Karpas-422 (cell line): ENCODE measurements around the gene ATP2B3. TPM values are rescaled to one million over a fixed set of nuclear protein-coding genes. Genes with fewer than 3 reads are reported as not detected.

ENCODE experiments used
- DNase-seq: peaks from one replicate; pipeline ENCODE4 v3.0.0-alpha.2; 2015
- H2AFZ ChIP-seq: fragments of 200-600 bp; sonication (generic); 2 replicates; pipeline ENCODE4 v1.6.1; 2014; ENCODE audit warnings: antibody characterized with exemption, low read length, mixed read lengths
- H3K27ac ChIP-seq: fragments of 200-600 bp; sonication (generic); 2 replicates; pipeline ENCODE4 v1.5.1; 2014; ENCODE audit warnings: mild to moderate bottlenecking, low read length, moderate library complexity
- H3K27me3 ChIP-seq: fragments of 200-600 bp; sonication (generic); 2 replicates; pipeline ENCODE4 v1.6.1; 2014; ENCODE audit warnings: low read length, mixed read lengths
- H3K36me3 ChIP-seq: fragments of 200-600 bp; sonication (generic); 2 replicates; pipeline ENCODE4 v1.6.1; 2014; ENCODE audit warnings: low read length, mixed read lengths; ENCODE audit not compliant: insufficient read depth
- H3K4me1 ChIP-seq: fragments of 200-600 bp; sonication (generic); 2 replicates; pipeline ENCODE4 v1.6.1; 2014; ENCODE audit warnings: mild to moderate bottlenecking, low read length, mixed read lengths
- H3K4me2 ChIP-seq: fragments of 200-600 bp; sonication (generic); 2 replicates; pipeline ENCODE4 v1.6.1; 2014; ENCODE audit warnings: low read length, low read depth, mild to moderate bottlenecking; ENCODE audit not compliant: poor library complexity, severe bottlenecking
- H3K4me3 ChIP-seq: fragments of 200-600 bp; sonication (generic); 2 replicates; pipeline ENCODE4 v1.5.1; 2014; ENCODE audit warnings: mild to moderate bottlenecking, antibody characterized with exemption, low read length, mixed read lengths
- H3K79me2 ChIP-seq: fragments of 200-600 bp; sonication (generic); 2 replicates; pipeline ENCODE4 v1.6.1; 2014; ENCODE audit warnings: mild to moderate bottlenecking, low read length, mixed read lengths
- H3K9ac ChIP-seq: fragments of 200-600 bp; sonication (generic); 2 replicates; pipeline ENCODE4 v1.6.0; 2014; ENCODE audit warnings: low read length
- H3K9me2 ChIP-seq: fragments of 200-600 bp; sonication (generic), shearing (Covaris generic); replicated peaks from 2 replicates; pipeline ENCODE4 v1.6.0; 2014; ENCODE audit warnings: mild to moderate bottlenecking, low read length, moderate library complexity; ENCODE audit not compliant: insufficient read depth
- H3K9me3 ChIP-seq: fragments of 300-700, 200-600 bp; sonication (generic); 2 replicates; pipeline ENCODE4 v1.6.1; 2014; ENCODE audit warnings: low read length, mixed read lengths
- H4K20me1 ChIP-seq: fragments of 200-600 bp; sonication (generic); 2 replicates; pipeline ENCODE4 v1.6.1; 2014; ENCODE audit warnings: mild to moderate bottlenecking, antibody characterized with exemption, low read length, low read depth; ENCODE audit not compliant: insufficient read depth
- total RNA-seq: library from RNA; depleted of rRNA; stranded (reverse); fragments of >200 nt; shearing (Covaris generic); gene quantifications from 2 replicates; pipeline ENCODE4 v1.2.3, GENCODE V29; 2014; ENCODE audit warnings: low replicate concordance

Gene ATP2B3
- total RNA-seq, 1 experiment from 2014 or later, result not detected

- Histone ChIP-seq H3K9me2 (no peaks in the 10 kb centered on the region), H3K4me2 (no peak overlapping the region), H3K36me3 (no peaks in the 10 kb centered on the region), H3K27me3 (no peaks in the 10 kb centered on the region), H3K27ac (no peak overlapping the region), H2AFZ (no peak overlapping the region), H3K4me3 (no peak overlapping the region), H3K79me2 (peaks cover 17% of the 10 kb centered on the region), H4K20me1 (peaks cover 22% of the 10 kb centered on the region; the same call in 1 of the 2 replicates), H3K4me1 (peaks cover 31% of the 10 kb centered on the region), H3K9me3 (no peaks in the 10 kb centered on the region), H3K9ac (no peak overlapping the region)
- DNase-seq, result no peak
These were observed 77.9 kb downstream of the ATP2B3 start for GRCh38 chrX:153595387-153595786.

GRCh38 chrX:153595859-153596857 is 78.7 kb downstream of the ATP2B3 start:
- no peaks in the 10 kb centered on the region for H3K27me3 ChIP-seq
- H3K79me2 ChIP-seq, result peaks cover 17% of the 10 kb centered on the region
- H3K4me3 ChIP-seq, result no peak overlapping the region
- H3K4me2 ChIP-seq, result peak overlapping the region; percentile 56
- H3K36me3 ChIP-seq, result no peaks in the 10 kb centered on the region
- peaks cover 22% of the 10 kb centered on the region; the same call in 1 of the 2 replicates for H4K20me1 ChIP-seq
- H3K9me2 ChIP-seq, result no peaks in the 10 kb centered on the region
- no peak overlapping the region for H3K9ac ChIP-seq
- peak; percentile 51 for DNase-seq
- no peak overlapping the region for H3K27ac ChIP-seq
- H3K9me3 ChIP-seq, result no peaks in the 10 kb centered on the region
- H2AFZ ChIP-seq, result no peak overlapping the region
- peaks cover 31% of the 10 kb centered on the region for H3K4me1 ChIP-seq

GRCh38 chrX:153596981-153597750 is 79.7 kb downstream of the ATP2B3 start:
- H4K20me1 ChIP-seq, result peaks cover 22% of the 10 kb centered on the region; the same call in 1 of the 2 replicates
- H3K4me3 ChIP-seq, result peak overlapping the region; percentile 64; the same call in 1 of the 2 replicates
- no peaks in the 10 kb centered on the region for H3K9me2 ChIP-seq
- H3K4me1 ChIP-seq, result peaks cover 31% of the 10 kb centered on the region
- no peak overlapping the region for H2AFZ ChIP-seq
- peaks cover 17% of the 10 kb centered on the region for H3K79me2 ChIP-seq
- H3K27ac ChIP-seq, result peak overlapping the region; percentile 35; the same call in 1 of the 2 replicates
- peak; percentile 50 for DNase-seq
- no peaks in the 10 kb centered on the region for H3K36me3 ChIP-seq
- H3K9ac ChIP-seq, result 0 out of 2 replicates have a peak overlapping the region, but pooled peaks have one; percentile 12
- no peaks in the 10 kb centered on the region for H3K9me3 ChIP-seq
- no peaks in the 10 kb centered on the region for H3K27me3 ChIP-seq
- peak overlapping the region; percentile 56 for H3K4me2 ChIP-seq

- peak; percentile 59 for DNase-seq
- Histone ChIP-seq H4K20me1 (peaks cover 22% of the 10 kb centered on the region; the same call in 1 of the 2 replicates), H3K27me3 (no peaks in the 10 kb centered on the region), H3K9me2 (no peaks in the 10 kb centered on the region), H3K9me3 (no peaks in the 10 kb centered on the region), H3K4me2 (peak within 1 kb of the TSS; percentile 78), H3K36me3 (no peaks in the 10 kb centered on the region), H3K79me2 (peaks cover 17% of the 10 kb centered on the region), H3K4me1 (peaks cover 31% of the 10 kb centered on the region), H3K4me3 (peak within 1 kb of the TSS; percentile 71), H3K9ac (peak within 1 kb of the TSS; percentile 76), H3K27ac (peak within 1 kb of the TSS; percentile 72), H2AFZ (no peak within 1 kb of the TSS; the same call in 1 of the 2 replicates)
These were observed 81.2 kb downstream of the ATP2B3 start, which contains the start of gene CCNQ for GRCh38 chrX:153598541-153599191. Gene CCNQ (minus strand): TSS chrX:153599139. CDS start chrX:153599073, 66 bp downstream.

DNA sequence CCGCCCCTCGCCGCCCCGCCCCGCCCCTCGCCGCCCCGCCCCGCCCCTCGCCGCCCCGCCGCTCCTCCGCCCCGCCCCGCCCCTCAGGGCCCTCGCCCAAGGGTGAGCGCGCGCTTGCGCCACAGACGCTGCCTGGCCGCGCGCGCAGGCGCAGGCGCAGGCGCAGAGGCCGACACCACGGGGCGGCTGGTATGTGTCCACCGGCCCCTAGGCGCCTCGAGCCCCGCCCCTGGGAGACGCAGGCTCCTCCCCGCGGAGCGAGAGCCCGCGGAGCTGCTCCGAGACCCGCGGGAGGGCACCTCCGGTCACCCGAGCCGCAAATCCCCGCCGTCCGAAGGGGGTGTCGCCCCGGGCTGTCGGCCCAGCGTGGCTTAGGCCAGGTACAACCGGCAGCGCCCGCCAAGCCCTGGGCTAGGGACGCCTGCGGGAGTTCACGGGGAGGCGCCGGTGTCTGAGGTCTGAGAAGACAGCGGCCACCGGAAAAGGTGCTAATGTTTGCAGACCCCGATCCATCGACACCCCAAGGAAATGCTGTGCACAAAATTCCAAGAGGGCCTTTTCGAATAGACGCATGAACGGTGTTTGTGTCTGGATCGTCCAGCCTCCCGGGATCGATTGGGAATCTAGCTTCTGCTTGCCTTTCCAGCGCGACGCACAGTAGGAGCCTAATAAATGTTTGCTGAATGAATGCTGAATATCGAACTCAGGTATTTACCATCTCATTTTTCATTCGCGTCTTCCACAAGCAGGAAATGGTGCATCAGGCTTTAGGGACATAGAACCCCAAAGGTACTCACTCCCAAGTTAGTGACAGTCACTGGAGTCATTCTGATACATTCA is 82.0 kb downstream of the ATP2B3 start:
- Histone ChIP-seq H3K79me2 (peaks cover 17% of the 10 kb centered on the region), H3K9me2 (no peaks in the 10 kb centered on the region), H2AFZ (no peak overlapping the region; the same call in 1 of the 2 replicates), H3K4me1 (peaks cover 31% of the 10 kb centered on the region), H3K4me2 (peak overlapping the region; percentile 78), H3K9me3 (no peaks in the 10 kb centered on the region), H4K20me1 (peaks cover 22% of the 10 kb centered on the region; the same call in 1 of the 2 replicates), H3K36me3 (no peaks in the 10 kb centered on the region), H3K9ac (peak overlapping the region; percentile 76), H3K27me3 (no peaks in the 10 kb centered on the region), H3K4me3 (peak overlapping the region; percentile 71), H3K27ac (no peak overlapping the region)
- DNase-seq, result peak; percentile 94

DNA sequence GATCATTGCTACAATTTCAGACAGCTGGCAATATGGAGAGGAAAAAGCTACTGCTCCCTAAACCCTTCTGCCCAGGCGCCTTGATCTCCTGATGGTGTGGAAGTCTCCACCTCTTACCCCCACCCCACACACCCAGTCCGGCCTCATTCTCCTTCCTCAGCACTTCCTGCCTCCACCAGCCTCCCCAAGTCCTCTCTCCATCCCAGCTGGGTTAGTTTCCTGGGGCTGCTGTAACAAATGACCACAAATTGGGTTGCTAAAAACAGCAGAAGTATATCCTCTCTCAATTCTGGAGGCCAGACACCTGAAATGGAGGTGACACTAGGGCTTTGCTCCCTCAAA is 82.6 kb downstream of the ATP2B3 start:
- no peak for DNase-seq
- no peaks in the 10 kb centered on the region for H3K27me3 ChIP-seq
- H3K9me2 ChIP-seq, result no peaks in the 10 kb centered on the region
- H3K79me2 ChIP-seq, result peaks cover 17% of the 10 kb centered on the region
- peaks cover 22% of the 10 kb centered on the region; the same call in 1 of the 2 replicates for H4K20me1 ChIP-seq
- H3K9me3 ChIP-seq, result no peaks in the 10 kb centered on the region
- peak overlapping the region; percentile 78 for H3K4me2 ChIP-seq
- no peak overlapping the region for H3K27ac ChIP-seq
- no peak overlapping the region for H2AFZ ChIP-seq
- H3K36me3 ChIP-seq, result no peaks in the 10 kb centered on the region
- peak overlapping the region; percentile 76 for H3K9ac ChIP-seq
- H3K4me3 ChIP-seq, result peak overlapping the region; percentile 71
- H3K4me1 ChIP-seq, result peaks cover 31% of the 10 kb centered on the region

DNA sequence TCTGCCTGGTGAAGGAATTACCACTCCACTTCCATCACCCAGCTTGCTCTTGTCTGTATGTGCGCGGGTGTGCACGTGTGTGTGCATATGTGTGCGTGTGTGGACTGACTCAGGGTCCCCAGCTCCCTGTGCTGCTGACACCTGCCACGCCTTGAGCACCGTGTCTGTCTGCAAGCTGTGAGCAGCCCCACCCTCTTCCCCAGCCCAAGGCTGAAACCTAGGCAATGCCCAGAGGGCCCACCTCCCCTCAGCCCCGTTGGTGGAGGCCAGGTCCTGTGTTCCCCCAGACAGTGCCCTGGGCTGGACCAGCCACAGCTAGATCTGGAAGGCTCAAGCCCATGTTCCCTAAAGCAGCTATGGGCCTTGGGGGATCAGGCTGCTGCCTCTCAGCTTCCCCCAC is 83.5 kb downstream of the ATP2B3 start:
- Histone ChIP-seq H3K79me2 (peaks cover 17% of the 10 kb centered on the region), H3K27me3 (no peaks in the 10 kb centered on the region), H3K36me3 (no peaks in the 10 kb centered on the region), H3K9me3 (no peaks in the 10 kb centered on the region), H3K9me2 (no peaks in the 10 kb centered on the region), H3K4me3 (no peak overlapping the region), H3K4me2 (no peak overlapping the region), H3K4me1 (peaks cover 30% of the 10 kb centered on the region), H4K20me1 (peaks cover 16% of the 10 kb centered on the region; the same call in 1 of the 2 replicates), H2AFZ (no peak overlapping the region), H3K27ac (no peak overlapping the region), H3K9ac (no peak overlapping the region)
- DNase-seq, result no peak
